Fibroblast of lung (primary cell): ENCODE data around the gene TNNT1.

Source experiments
- EZH2 ChIP-seq: IDR thresholded peaks from 2 replicates; pipeline ENCODE4 v1.5.1; 2012; ENCODE audit warnings: low read length, control low read depth, mild to moderate bottlenecking; ENCODE audit errors: missing control alignments
- TF ChIP-seq, protein P1 (sequence below), 2 donors: IDR thresholded peaks in 1 of 2; conservative IDR thresholded peaks in 1 of 2; 1 replicate in 1 of 2; 2 replicates in 1 of 2; pipeline ENCODE4 v1.5.1; 2011 to 2012; ENCODE audit warnings: low read length in 2 of 2, control low read depth in 1 of 2, inconsistent platforms in 1 of 2, low read depth in 1 of 2, mild to moderate bottlenecking in 1 of 2

DNA sequence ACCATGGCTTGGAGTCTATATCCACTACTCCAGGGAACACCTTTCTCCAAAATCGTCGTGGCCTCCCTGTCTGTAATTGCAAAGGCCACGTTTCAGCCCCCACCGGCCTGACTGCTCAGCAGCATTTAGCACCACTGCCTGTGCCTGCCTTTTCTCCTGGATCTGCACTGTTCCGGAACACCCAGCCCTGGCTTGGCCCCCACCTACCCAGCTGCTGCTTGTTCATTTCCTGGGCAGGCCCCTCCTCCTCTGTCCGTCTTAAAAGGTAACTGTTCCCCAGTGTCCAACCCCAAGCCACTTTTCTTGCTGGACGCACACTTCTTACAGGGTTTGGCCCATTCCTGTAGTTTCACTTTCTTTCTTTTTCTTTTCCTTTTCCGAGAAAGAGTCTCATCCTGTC lies 39.6 kb upstream of the TNNT1 start:
- TF ChIP-seq, protein P1, sequence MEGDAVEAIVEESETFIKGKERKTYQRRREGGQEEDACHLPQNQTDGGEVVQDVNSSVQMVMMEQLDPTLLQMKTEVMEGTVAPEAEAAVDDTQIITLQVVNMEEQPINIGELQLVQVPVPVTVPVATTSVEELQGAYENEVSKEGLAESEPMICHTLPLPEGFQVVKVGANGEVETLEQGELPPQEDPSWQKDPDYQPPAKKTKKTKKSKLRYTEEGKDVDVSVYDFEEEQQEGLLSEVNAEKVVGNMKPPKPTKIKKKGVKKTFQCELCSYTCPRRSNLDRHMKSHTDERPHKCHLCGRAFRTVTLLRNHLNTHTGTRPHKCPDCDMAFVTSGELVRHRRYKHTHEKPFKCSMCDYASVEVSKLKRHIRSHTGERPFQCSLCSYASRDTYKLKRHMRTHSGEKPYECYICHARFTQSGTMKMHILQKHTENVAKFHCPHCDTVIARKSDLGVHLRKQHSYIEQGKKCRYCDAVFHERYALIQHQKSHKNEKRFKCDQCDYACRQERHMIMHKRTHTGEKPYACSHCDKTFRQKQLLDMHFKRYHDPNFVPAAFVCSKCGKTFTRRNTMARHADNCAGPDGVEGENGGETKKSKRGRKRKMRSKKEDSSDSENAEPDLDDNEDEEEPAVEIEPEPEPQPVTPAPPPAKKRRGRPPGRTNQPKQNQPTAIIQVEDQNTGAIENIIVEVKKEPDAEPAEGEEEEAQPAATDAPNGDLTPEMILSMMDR (conservative IDR thresholded peaks at IDR 0.05 in 1 of 2, IDR thresholded peaks at IDR 0.05 in 1 of 2; ENCODE audit: low read depth in 1 of 2, low read length in 2 of 2): no peak
- no peak for TF ChIP-seq EZH2
